Endothelial cell of umbilical vein (primary cell): ENCODE data around the gene SPINK9. TPM values are rescaled to one million over a fixed set of nuclear protein-coding genes. Genes with fewer than 3 reads are reported as not detected.

ENCODE experiments used
- BruUV-seq: library from RNA; stranded (reverse); fragments of 400-500 nt; replicated peaks from 2 replicates; lab custom pipeline; 2021; lab: Mats Ljungman, UMichigan
- CTCF ChIA-PET: fragments of 300-600, 350-600 bp; sonication (Branson Sonifier 250); formaldehyde crosslinking; loops from one replicate; lab custom pipeline; 2021; ENCODE audit warnings: antibody characterized with exemption, inconsistent platforms; lab: Charles Lee
- POLR2A ChIA-PET: fragments of 300-600, 350-600 bp; sonication (Branson Sonifier 250); formaldehyde crosslinking; loops from one replicate; lab custom pipeline; 2021; ENCODE audit warnings: antibody characterized with exemption, inconsistent platforms; lab: Charles Lee
- DNase-seq: peaks from one replicate; pipeline ENCODE4 v3.0.0-alpha.2; 2011; ENCODE audit warnings: low read depth, low spot score
- FAIRE-seq: peaks from 2 replicates; lab custom pipeline; 2011; peaks lifted over from hg19 to GRCh38; lab: Jason Lieb, UNC
- H2AFZ ChIP-seq: 2 replicates; pipeline ENCODE4 v1.6.0; 2012; ENCODE audit warnings: low read depth, low read length, control low read depth, inconsistent platforms
- H3K27ac ChIP-seq: 2 replicates; pipeline ENCODE4 v1.5.1; 2011; ENCODE audit warnings: low read depth, mild to moderate bottlenecking, control low read depth, low read length, moderate library complexity; ENCODE audit not compliant: insufficient read depth
- H3K27me3 ChIP-seq, 2 experiments: 2 replicates each; pipeline versions ENCODE4 v1.6.0 to v1.6.1; 2011; ENCODE audit warnings: low read length in 2 of 2, mixed read lengths in 1 of 2; ENCODE audit not compliant: control insufficient read depth in 2 of 2, insufficient read depth in 2 of 2
- H3K36me3 ChIP-seq, 2 experiments: 2 replicates in 1 of 2; 3 replicates in 1 of 2; pipeline ENCODE4 v1.5.1; 2011; ENCODE audit warnings: low read length in 2 of 2, mild to moderate bottlenecking in 1 of 2, moderate library complexity in 1 of 2; ENCODE audit not compliant: control insufficient read depth in 2 of 2, insufficient read depth in 2 of 2; ENCODE audit errors: extremely low read depth in 1 of 2
- H3K4me1 ChIP-seq: 3 replicates; pipeline ENCODE4 v1.5.1; 2011; ENCODE audit warnings: mild to moderate bottlenecking, low read length; ENCODE audit not compliant: control insufficient read depth, insufficient read depth; ENCODE audit errors: extremely low read depth
- H3K4me2 ChIP-seq: 2 replicates; pipeline ENCODE4 v1.6.1; 2011; ENCODE audit warnings: low read length, control low read depth, mixed read lengths; ENCODE audit not compliant: insufficient read depth
- H3K4me3 ChIP-seq, 3 experiments: fragments of 200-600 bp in 1 of 3; sonication (generic), shearing (Covaris generic) in 1 of 3; replicated peaks in 1 of 3; 2 replicates each; pipeline ENCODE4 v1.5.1; 2011 to 2016; ENCODE audit warnings: control low read depth in 3 of 3, low read length in 3 of 3, mild to moderate bottlenecking in 2 of 3, inconsistent platforms in 1 of 3, low read depth in 1 of 3, moderate library complexity in 1 of 3; ENCODE audit not compliant: insufficient read depth in 1 of 3
- H3K79me2 ChIP-seq: 2 replicates; pipeline ENCODE4 v1.6.0; 2012; ENCODE audit warnings: low read length, inconsistent platforms; ENCODE audit not compliant: control insufficient read depth, insufficient read depth
- H3K9ac ChIP-seq: replicated peaks from 2 replicates; pipeline ENCODE3; 2011; ENCODE audit warnings: low read length, control low read depth; ENCODE audit not compliant: insufficient read depth; ENCODE audit errors: extremely low read depth
- H3K9me1 ChIP-seq: replicated peaks from 3 replicates; pipeline ENCODE4 v1.6.0; 2011; ENCODE audit warnings: mild to moderate bottlenecking, low read length; ENCODE audit not compliant: control insufficient read depth, insufficient read depth; ENCODE audit errors: extremely low read depth
- H3K9me3 ChIP-seq: replicated peaks from 2 replicates; pipeline ENCODE4 v1.5.1; 2012; ENCODE audit warnings: low read length, inconsistent platforms; ENCODE audit not compliant: control insufficient read depth, insufficient read depth
- H4K20me1 ChIP-seq: replicated peaks from 2 replicates; pipeline ENCODE3; 2011; ENCODE audit warnings: mild to moderate bottlenecking, low read length; ENCODE audit not compliant: control insufficient read depth, insufficient read depth; ENCODE audit errors: extremely low read depth
- CTCF ChIP-seq, 2 donors: IDR thresholded peaks; 1 replicate in 1 of 2; 2 replicates in 1 of 2; pipeline ENCODE4 v1.5.1; 2011; ENCODE audit warnings: low read length in 2 of 2, mild to moderate bottlenecking in 2 of 2, moderate library complexity in 2 of 2, control low read depth in 1 of 2, inconsistent platforms in 1 of 2, low read depth in 1 of 2; ENCODE audit not compliant: insufficient read depth in 1 of 2; ENCODE audit errors: extremely low read depth in 1 of 2
- EZH2 ChIP-seq: IDR thresholded peaks from 2 replicates; pipeline ENCODE4 v1.6.1; 2012; ENCODE audit warnings: borderline replicate concordance, low read depth, mild to moderate bottlenecking, moderate library complexity, low read length, inconsistent platforms; ENCODE audit not compliant: severe bottlenecking
- GATA2 ChIP-seq: IDR thresholded peaks from 2 replicates; pipeline ENCODE4 v1.7.0; 2011; ENCODE audit warnings: low read depth, mild to moderate bottlenecking, moderate library complexity, mixed read lengths, low read length; ENCODE audit not compliant: insufficient read length, insufficient read depth
- MAX ChIP-seq: IDR thresholded peaks from 2 replicates; pipeline ENCODE4 v1.6.1; 2011; ENCODE audit not compliant: insufficient read depth, insufficient read length
- POLR2A ChIP-seq: IDR thresholded peaks from 2 replicates; pipeline ENCODE4 v1.6.1; 2012; ENCODE audit warnings: low read depth, mild to moderate bottlenecking, control low read depth, low read length
- POLR2AphosphoS5 ChIP-seq: IDR thresholded peaks from 2 replicates; pipeline ENCODE4 v1.6.1; 2012; ENCODE audit warnings: low read depth, mild to moderate bottlenecking, control low read depth, low read length, moderate library complexity; ENCODE audit not compliant: insufficient read depth
- dilution Hi-C: fragments of 300-500 bp; cut with MboI; formaldehyde crosslinking; loops from one replicate; pipeline ENCODE4 v1.15.0; 2019; ENCODE audit warnings: low sequenced_read_pairs; ENCODE audit not compliant: extremely low pct_ligation_motif_present
- intact Hi-C: fragments of 100-400 bp; cut with micrococcal nuclease; formaldehyde crosslinking; loops from one replicate; pipeline ENCODE4 v1.10.0; 2022
- polyA plus RNA-seq, 4 experiments: library from polyadenylated mRNA; depleted of rRNA in 3 of 4; stranded (reverse) in 3 of 4; unstranded in 1 of 4; fragments of >200 nt; gene quantifications; 2 replicates each; pipeline versions ENCODE4 v1.2.1 to v1.2.3, GENCODE V29; 2011 to 2012; ENCODE audit warnings: missing spikeins in 1 of 4
- total RNA-seq: library from RNA; stranded (reverse); gene quantifications from 2 replicates; pipeline ENCODE4 v1.2.3, GENCODE V29; 2021

Gene SPINK9
- total and polyA plus RNA-seq, 2 donors (not counting 3 experiments of a cell fraction or from before 2014, with no cell fraction given) = not detected

- dilution Hi-C loops = no loop called here
These were observed 23.9 kb upstream of the SPINK9 start for GRCh38 chr5:148311484-148311883.

More at GRCh38 chr5:148311484-148311883, 23.9 kb upstream of the SPINK9 start:
- FAIRE-seq = no peak
- Histone ChIP-seq H3K4me2 (no peak overlapping the region), H3K9me3 (no peaks in the 10 kb centered on the region), H3K4me1 (no peaks in the 10 kb centered on the region), H3K9ac (no peak overlapping the region), H2AFZ (no peak overlapping the region), H3K79me2 (no peaks in the 10 kb centered on the region), H3K4me3 (no peak overlapping the region), H3K27me3 (no peaks in the 10 kb centered on the region), H3K9me1 (no peaks in the 10 kb centered on the region), H4K20me1 (no peaks in the 10 kb centered on the region), H3K36me3 (no peaks in the 10 kb centered on the region), H3K27ac (no peak overlapping the region)
- no peak for DNase-seq
- POLR2A ChIA-PET = no interaction called here
- intact Hi-C loops = no loop called here
- CTCF ChIA-PET = no interaction called here
- BruUV-seq = no TSS peak
- TF ChIP-seq POLR2AphosphoS5 = no peak
- TF ChIP-seq EZH2 = no peak
- no peak for TF ChIP-seq GATA2
- TF ChIP-seq POLR2A = no peak
- no peak for TF ChIP-seq CTCF (IDR thresholded peaks at IDR 0.05; ENCODE audit: extremely low read depth in 1 of 2, insufficient read depth in 1 of 2, low read depth in 1 of 2, low read length in 2 of 2)
- TF ChIP-seq MAX = no peak
